Endodermal cell (in vitro differentiated cells): ENCODE data around the gene AKR1B1. TPM values are rescaled to one million over a fixed set of nuclear protein-coding genes. Genes with fewer than 3 reads are reported as not detected.
"Not testable (repeated sequence)": the region's sequence is repeated elsewhere in the genome, so short reads cannot be mapped to it uniquely, and the experiment has no call there.

ENCODE experiments used
- DNase-seq: peaks from one replicate; pipeline ENCODE4 v3.0.0-alpha.2; 2017
- H3K27ac ChIP-seq: 2 replicates; pipeline ENCODE4 v1.5.1; 2013; ENCODE audit warnings: mild to moderate bottlenecking, low read depth, low read length, moderate library complexity
- H3K27me3 ChIP-seq: 2 replicates; pipeline ENCODE4 v1.6.1; 2013; ENCODE audit warnings: mild to moderate bottlenecking, low read length, moderate library complexity; ENCODE audit not compliant: insufficient read depth, control insufficient read depth, poor library complexity, severe bottlenecking
- H3K36me3 ChIP-seq: 2 replicates; pipeline ENCODE4 v1.7.0; 2013; ENCODE audit warnings: mild to moderate bottlenecking, low read length, moderate library complexity; ENCODE audit not compliant: control insufficient read depth, insufficient read depth
- H3K4me1 ChIP-seq: one replicate; pipeline ENCODE4 v1.7.0; 2013; ENCODE audit warnings: low read length; ENCODE audit not compliant: control insufficient read depth, insufficient read depth
- H3K4me3 ChIP-seq: 2 replicates; pipeline ENCODE4 v1.5.1; 2013; ENCODE audit warnings: mild to moderate bottlenecking, low read length, moderate library complexity
- H3K9ac ChIP-seq: 2 replicates; pipeline ENCODE4 v1.6.1; 2013; ENCODE audit warnings: mild to moderate bottlenecking, low read length, moderate library complexity; ENCODE audit not compliant: poor library complexity, severe bottlenecking; ENCODE audit errors: extremely low read depth
- H3K9me3 ChIP-seq: 2 replicates; pipeline ENCODE4 v1.6.1; 2013; ENCODE audit warnings: mild to moderate bottlenecking, low read length, moderate library complexity; ENCODE audit not compliant: control insufficient read depth
- H3K27ac Mint-ChIP-seq: 2 replicates; pipeline ENCODE4 v1.8.0; 2020; ENCODE audit warnings: mixed read lengths
- H3K27me3 Mint-ChIP-seq: 2 replicates; pipeline ENCODE4 v1.8.0; 2021; ENCODE audit warnings: mild to moderate bottlenecking, mixed read lengths; ENCODE audit not compliant: insufficient read depth
- H3K36me3 Mint-ChIP-seq: 2 replicates; pipeline ENCODE4 v1.8.0; 2020; ENCODE audit warnings: low read depth, mixed read lengths
- H3K4me1 Mint-ChIP-seq: 2 replicates; pipeline ENCODE4 v1.8.0; 2020; ENCODE audit warnings: mixed read lengths
- H3K4me3 Mint-ChIP-seq: 2 replicates; pipeline ENCODE4 v1.8.0; 2020; ENCODE audit warnings: mild to moderate bottlenecking, moderate library complexity, mixed read lengths
- H3K9me3 Mint-ChIP-seq: 2 replicates; pipeline ENCODE4 v1.8.0; 2020; ENCODE audit warnings: mild to moderate bottlenecking, mixed read lengths
- WGBS, 2 experiments: methylation state at CpG; one replicate each; pipeline versions ENCODE4 v1.1.5 to v1.1.7; 2013; ENCODE audit warnings: missing lambda C conversion rate in 2 of 2, mixed read lengths in 1 of 2; ENCODE audit not compliant: insufficient coverage in 1 of 2, insufficient read length in 1 of 2; 5-methylcytosine and 5-hydroxymethylcytosine counted together
- total RNA-seq, 2 donors: library from RNA; stranded (reverse); fragmentation: NEBNext Ultra II Directional in 1 of 2; extraction: Animal tissue kit (Norgen Biotek cat#: 25700) in 1 of 2; gene quantifications; 2 replicates in 1 of 2; 3 replicates in 1 of 2; pipeline ENCODE4 v1.2.1, GENCODE V29; 2021
- TF ChIP-seq, protein P1 (sequence below): fragments of 200-600 bp; sonication (generic); conservative IDR thresholded peaks from 2 replicates; pipeline ENCODE4 v1.5.0; 2021; ENCODE audit warnings: antibody characterized with exemption, mild to moderate bottlenecking

Gene AKR1B1
- total RNA-seq, 2 donors from 2014 or later = 152 to 216 TPM

DNA sequence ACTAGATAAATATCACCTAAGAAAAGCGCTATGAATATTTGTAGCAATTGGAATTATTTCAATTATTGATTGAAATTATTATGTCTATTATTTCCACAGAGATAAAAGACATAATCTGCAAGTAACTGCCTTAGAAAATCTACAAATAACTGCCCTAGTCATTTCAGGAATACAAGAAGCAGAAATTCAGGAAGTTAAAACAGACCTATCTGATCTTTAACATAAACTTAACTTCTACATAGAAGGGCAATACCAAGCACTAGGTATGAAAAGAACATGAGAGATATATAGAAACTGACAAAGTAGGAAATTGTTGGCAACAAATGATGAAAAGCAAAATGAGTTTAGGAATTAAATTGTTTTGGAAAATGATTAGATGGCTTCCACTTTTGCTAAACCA, 36.6 kb upstream of the AKR1B1 start:
- DNase-seq = no peak
- Histone ChIP-seq H3K9ac (no peak overlapping the region), H3K36me3 (no peaks in the 10 kb centered on the region), H3K27me3 (no peaks in the 10 kb centered on the region), H3K4me1 (no peaks in the 10 kb centered on the region), H3K27ac (no peak overlapping the region), H3K4me3 (no peak overlapping the region), H3K9me3 (peaks cover 22% of the 10 kb centered on the region)
- no CpG with 5 or more reads among the region's 1 CpG for WGBS, 2 experiments
- no peaks in the 10 kb centered on the region for H3K36me3 Mint-ChIP-seq
- no peak overlapping the region for H3K4me3 Mint-ChIP-seq
- TF ChIP-seq, protein P1, sequence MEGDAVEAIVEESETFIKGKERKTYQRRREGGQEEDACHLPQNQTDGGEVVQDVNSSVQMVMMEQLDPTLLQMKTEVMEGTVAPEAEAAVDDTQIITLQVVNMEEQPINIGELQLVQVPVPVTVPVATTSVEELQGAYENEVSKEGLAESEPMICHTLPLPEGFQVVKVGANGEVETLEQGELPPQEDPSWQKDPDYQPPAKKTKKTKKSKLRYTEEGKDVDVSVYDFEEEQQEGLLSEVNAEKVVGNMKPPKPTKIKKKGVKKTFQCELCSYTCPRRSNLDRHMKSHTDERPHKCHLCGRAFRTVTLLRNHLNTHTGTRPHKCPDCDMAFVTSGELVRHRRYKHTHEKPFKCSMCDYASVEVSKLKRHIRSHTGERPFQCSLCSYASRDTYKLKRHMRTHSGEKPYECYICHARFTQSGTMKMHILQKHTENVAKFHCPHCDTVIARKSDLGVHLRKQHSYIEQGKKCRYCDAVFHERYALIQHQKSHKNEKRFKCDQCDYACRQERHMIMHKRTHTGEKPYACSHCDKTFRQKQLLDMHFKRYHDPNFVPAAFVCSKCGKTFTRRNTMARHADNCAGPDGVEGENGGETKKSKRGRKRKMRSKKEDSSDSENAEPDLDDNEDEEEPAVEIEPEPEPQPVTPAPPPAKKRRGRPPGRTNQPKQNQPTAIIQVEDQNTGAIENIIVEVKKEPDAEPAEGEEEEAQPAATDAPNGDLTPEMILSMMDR = no peak
- H3K4me1 Mint-ChIP-seq = peaks cover 6% of the 10 kb centered on the region
- peaks cover 12% of the 10 kb centered on the region for H3K27me3 Mint-ChIP-seq
- no peak overlapping the region for H3K27ac Mint-ChIP-seq
- H3K9me3 Mint-ChIP-seq = peaks cover 6% of the 10 kb centered on the region

DNA sequence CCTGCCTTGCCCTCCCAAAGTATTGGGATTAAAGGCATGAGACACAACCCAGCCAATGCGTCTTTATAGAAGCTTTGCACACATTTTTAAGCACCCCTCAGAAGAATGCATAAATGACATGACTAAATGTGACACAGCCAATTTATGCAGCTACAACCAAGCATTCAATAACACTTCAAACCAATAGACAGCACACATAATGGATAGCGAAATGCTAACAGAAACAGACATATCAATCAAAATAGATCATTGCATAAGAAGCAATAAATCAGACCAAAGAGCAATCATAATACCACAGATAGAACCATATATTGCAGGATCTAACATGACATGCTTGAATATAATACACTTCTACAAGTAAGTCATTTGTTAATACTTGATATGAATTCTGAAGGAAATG, 34.2 kb upstream of the AKR1B1 start:
- Histone ChIP-seq H3K27ac (no peak overlapping the region), H3K9ac (no peak overlapping the region), H3K4me1 (no peaks in the 10 kb centered on the region), H3K27me3 (no peaks in the 10 kb centered on the region), H3K9me3 (peaks cover 14% of the 10 kb centered on the region), H3K4me3 (no peak overlapping the region), H3K36me3 (no peaks in the 10 kb centered on the region)
- WGBS, 2 experiments = 90% methylated on average over 2 of the region's 2 CpGs; no CpG with 5 or more reads in 1 of the 2 experiments
- DNase-seq = no peak
- no peak overlapping the region for H3K27ac Mint-ChIP-seq
- H3K4me3 Mint-ChIP-seq = no peak overlapping the region
- peaks cover 12% of the 10 kb centered on the region for H3K27me3 Mint-ChIP-seq
- H3K36me3 Mint-ChIP-seq = no peaks in the 10 kb centered on the region
- H3K9me3 Mint-ChIP-seq = peaks cover 7% of the 10 kb centered on the region
- peaks cover 11% of the 10 kb centered on the region for H3K4me1 Mint-ChIP-seq
- TF ChIP-seq, protein P1 = no peak

DNA sequence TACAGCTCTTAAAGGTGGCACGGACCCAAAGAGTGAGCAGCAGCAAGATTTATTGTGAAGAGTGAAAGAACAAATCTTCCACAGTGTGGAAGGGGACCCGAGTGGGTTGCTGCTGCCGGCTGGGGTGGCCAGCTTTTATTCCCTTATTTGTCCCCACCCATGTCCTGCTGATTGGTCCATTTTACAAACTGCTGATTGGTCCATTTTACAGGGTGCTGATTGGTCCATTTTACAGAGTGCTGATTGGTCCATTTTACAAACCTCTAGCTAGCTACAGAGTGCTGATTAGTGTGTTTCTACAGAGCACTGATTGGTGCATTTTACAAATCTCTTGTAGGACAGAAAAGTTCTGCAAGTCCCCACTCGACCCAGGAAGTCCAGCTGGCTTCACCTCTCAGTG, 28.8 kb upstream of the AKR1B1 start:
- not testable (repeated sequence) for H3K27me3 Mint-ChIP-seq, H3K4me3 Mint-ChIP-seq

DNA sequence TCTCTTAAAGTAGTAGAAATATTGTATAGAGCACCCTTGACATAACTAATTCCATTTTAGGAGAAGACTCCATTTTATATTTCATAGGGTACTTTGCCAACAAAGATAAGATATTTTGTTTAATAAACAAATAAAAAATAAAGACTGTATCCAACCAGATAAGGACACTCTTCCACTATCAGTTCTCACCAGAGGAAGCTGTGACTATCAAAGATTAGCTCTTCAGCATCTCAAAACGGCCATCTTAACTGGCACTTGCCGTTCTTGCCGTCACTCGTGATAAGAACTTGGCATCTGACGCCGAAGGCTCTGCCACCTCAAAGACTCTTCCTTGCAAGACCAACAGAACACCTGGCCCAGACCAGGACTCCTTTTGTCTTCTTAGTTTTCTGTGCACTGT, 26.3 kb upstream of the AKR1B1 start:
- Histone ChIP-seq H3K9ac (no peak overlapping the region), H3K27ac (no peak overlapping the region), H3K4me1 (no peaks in the 10 kb centered on the region), H3K4me3 (no peak overlapping the region), H3K36me3 (no peaks in the 10 kb centered on the region), H3K9me3 (peaks cover 33% of the 10 kb centered on the region), H3K27me3 (no peaks in the 10 kb centered on the region)
- WGBS, 2 experiments = 90% methylated on average over 6 of the region's 6 CpGs; no CpG with 5 or more reads in 1 of the 2 experiments
- Mint-ChIP-seq H3K27me3 (peaks cover 3% of the 10 kb centered on the region), H3K9me3 (peaks cover 22% of the 10 kb centered on the region), H3K4me3 (no peak overlapping the region), H3K36me3 (no peaks in the 10 kb centered on the region), H3K27ac (no peak overlapping the region), H3K4me1 (peaks cover 7% of the 10 kb centered on the region)
- TF ChIP-seq, protein P1 = no peak
- no peak for DNase-seq

More for the DNA sequence above, 28.8 kb upstream of the AKR1B1 start:
- not testable (repeated sequence) for H3K9ac ChIP-seq, DNase-seq, H3K4me1 ChIP-seq, H3K27ac Mint-ChIP-seq, H3K27ac ChIP-seq, H3K4me3 ChIP-seq, H3K36me3 Mint-ChIP-seq, H3K27me3 ChIP-seq, H3K36me3 ChIP-seq
- 88 to 94% methylated on average over 2 to 4 of the region's 4 CpGs for WGBS, 2 experiments
- Mint-ChIP-seq H3K9me3 (peaks cover 22% of the 10 kb centered on the region), H3K4me1 (peaks cover 11% of the 10 kb centered on the region)
- peaks cover 28% of the 10 kb centered on the region for H3K9me3 ChIP-seq
